Activated B cell treated with CpG ODN at 0.5 μM for 24 hours (primary cell): Measurements from ENCODE around the gene METRNL. TPM values are rescaled to one million over a fixed set of nuclear protein-coding genes. Genes with fewer than 3 reads are reported as not detected.

Experiments used
- ATAC-seq: fragments of 200-7000 bp; cut with Tn5 transposase; one replicate; pipeline ENCODE4 v1.10.0; 2021; ENCODE audit warnings: low read depth, mild to moderate bottlenecking, moderate library complexity
- CTCF ChIA-PET: fragments of 350-600 bp; sonication (Branson Sonifier 250); formaldehyde crosslinking; loops from one replicate; lab custom pipeline; 2021; ENCODE audit warnings: antibody characterized with exemption; lab: Charles Lee
- POLR2A ChIA-PET: fragments of 350-600 bp; sonication (Branson Sonifier 250); formaldehyde crosslinking; loops from one replicate; lab custom pipeline; 2021; ENCODE audit warnings: antibody characterized with exemption; lab: Charles Lee
- DNase-seq: peaks from one replicate; pipeline ENCODE4 v3.0.0; 2022
- H3K27ac Mint-ChIP-seq: one replicate; pipeline ENCODE4 v1.8.0; 2020; ENCODE audit warnings: mixed read lengths
- H3K27me3 Mint-ChIP-seq: one replicate; pipeline ENCODE4 v1.8.0; 2021; ENCODE audit warnings: mixed read lengths
- H3K36me3 Mint-ChIP-seq: one replicate; pipeline ENCODE4 v1.8.0; 2021; ENCODE audit warnings: low read depth, mixed read lengths
- H3K4me1 Mint-ChIP-seq: one replicate; pipeline ENCODE4 v1.8.0; 2021; ENCODE audit warnings: mixed read lengths
- H3K4me3 Mint-ChIP-seq: one replicate; pipeline ENCODE4 v1.8.0; 2020; ENCODE audit warnings: mild to moderate bottlenecking, mixed read lengths
- H3K9me3 Mint-ChIP-seq: one replicate; pipeline ENCODE4 v1.8.0; 2020; ENCODE audit warnings: mixed read lengths
- intact Hi-C: fragments of 100-400 bp; cut with micrococcal nuclease; formaldehyde crosslinking; loops from one replicate; pipeline ENCODE4 v1.15.1; 2024
- total RNA-seq: library from RNA; stranded (reverse); gene quantifications from 2 replicates; pipeline ENCODE4 v1.2.3, GENCODE V29; 2022
- TF ChIP-seq, protein P1 (sequence below): fragments of 200-600 bp; IDR thresholded peaks from one replicate; pipeline ENCODE4 v1.8.0; 2022; ENCODE audit warnings: antibody characterized with exemption, mild to moderate bottlenecking

Gene METRNL
- total RNA-seq, 1 donor from 2014 or later, result 10.7 TPM

DNA sequence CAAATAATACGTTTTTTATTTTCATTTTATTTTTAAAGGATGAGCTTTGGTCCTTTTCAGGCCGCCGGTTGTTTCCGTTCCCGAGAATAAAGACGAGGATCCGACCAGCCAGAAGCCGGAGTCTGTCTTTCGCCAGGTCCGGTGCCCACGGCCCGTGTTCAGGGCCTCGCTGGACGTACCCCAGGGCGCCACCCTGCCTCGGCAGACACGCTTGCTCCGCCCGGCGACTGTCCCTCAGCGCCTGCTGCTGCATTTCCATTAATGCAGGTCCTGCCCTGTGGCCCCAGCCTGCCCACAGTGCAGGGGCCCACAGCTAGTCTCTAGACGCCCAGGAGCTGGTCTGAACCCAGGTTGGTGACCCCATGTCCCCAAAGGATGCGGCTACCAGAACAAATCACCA is 15.6 kb downstream of the METRNL start:
- ChIA-PET POLR2A (no interaction called here), CTCF (no interaction called here)
- Mint-ChIP-seq H3K4me3 (no peak overlapping the region), H3K36me3 (peaks cover 21% of the 10 kb centered on the region), H3K9me3 (no peaks in the 10 kb centered on the region), H3K4me1 (peaks cover 13% of the 10 kb centered on the region), H3K27me3 (no peaks in the 10 kb centered on the region), H3K27ac (no peak overlapping the region)
- intact Hi-C loops, result no loop called here
- ATAC-seq (no peak), DNase-seq (no peak)
- TF ChIP-seq, protein P1, sequence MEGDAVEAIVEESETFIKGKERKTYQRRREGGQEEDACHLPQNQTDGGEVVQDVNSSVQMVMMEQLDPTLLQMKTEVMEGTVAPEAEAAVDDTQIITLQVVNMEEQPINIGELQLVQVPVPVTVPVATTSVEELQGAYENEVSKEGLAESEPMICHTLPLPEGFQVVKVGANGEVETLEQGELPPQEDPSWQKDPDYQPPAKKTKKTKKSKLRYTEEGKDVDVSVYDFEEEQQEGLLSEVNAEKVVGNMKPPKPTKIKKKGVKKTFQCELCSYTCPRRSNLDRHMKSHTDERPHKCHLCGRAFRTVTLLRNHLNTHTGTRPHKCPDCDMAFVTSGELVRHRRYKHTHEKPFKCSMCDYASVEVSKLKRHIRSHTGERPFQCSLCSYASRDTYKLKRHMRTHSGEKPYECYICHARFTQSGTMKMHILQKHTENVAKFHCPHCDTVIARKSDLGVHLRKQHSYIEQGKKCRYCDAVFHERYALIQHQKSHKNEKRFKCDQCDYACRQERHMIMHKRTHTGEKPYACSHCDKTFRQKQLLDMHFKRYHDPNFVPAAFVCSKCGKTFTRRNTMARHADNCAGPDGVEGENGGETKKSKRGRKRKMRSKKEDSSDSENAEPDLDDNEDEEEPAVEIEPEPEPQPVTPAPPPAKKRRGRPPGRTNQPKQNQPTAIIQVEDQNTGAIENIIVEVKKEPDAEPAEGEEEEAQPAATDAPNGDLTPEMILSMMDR, result no peak

DNA sequence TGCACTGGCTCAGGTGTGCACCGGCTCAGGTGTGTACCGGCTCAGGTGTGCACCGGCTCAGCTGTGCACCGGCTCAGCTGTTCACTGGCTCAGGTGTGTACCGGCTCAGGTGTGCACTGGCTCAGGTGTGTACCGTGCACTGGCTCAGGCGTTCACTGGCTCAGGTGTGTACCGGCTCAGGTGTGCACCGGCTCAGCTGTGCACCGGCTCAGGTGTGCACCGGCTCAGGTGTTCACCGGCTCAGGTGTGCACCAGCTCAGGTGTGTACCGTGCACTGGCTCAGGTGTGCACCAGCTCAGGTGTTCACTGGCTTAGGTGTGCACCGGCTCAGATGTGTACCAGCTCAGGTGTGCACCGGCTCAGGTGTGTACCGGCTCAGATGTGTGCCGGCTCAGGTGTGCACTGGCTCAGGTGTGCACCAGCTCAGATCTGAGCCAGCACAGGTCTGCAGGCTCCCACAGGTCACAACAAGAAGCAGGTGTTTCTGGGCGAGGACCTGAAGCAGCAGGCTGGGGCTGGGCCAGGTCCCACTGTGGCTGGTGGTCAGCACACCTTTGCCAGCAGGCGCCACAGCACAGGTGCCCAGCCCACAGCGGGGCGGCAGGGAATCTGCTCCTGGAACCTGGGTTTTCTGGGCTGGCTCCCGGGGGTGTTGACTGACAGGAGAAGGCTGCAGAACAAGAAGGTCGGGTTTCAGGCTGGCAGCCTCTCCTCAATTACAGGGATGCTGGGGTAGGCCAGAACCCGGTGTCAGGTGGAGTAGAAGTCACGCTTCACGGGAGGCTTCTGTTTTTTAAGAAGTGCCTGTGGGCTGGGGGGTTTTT is 17.2 kb downstream of the METRNL start:
- ATAC-seq (no peak), DNase-seq (no peak)
- intact Hi-C loops, result no loop called here
- no peak overlapping the region for H3K4me3 Mint-ChIP-seq
- no peaks in the 10 kb centered on the region for H3K27me3 Mint-ChIP-seq
- POLR2A ChIA-PET, result no interaction called here
- peaks cover 27% of the 10 kb centered on the region for H3K4me1 Mint-ChIP-seq
- CTCF ChIA-PET, result no interaction called here
- peaks cover 19% of the 10 kb centered on the region for H3K36me3 Mint-ChIP-seq
- no peak overlapping the region for H3K27ac Mint-ChIP-seq
- TF ChIP-seq, protein P1, result no peak
- H3K9me3 Mint-ChIP-seq, result no peaks in the 10 kb centered on the region

DNA sequence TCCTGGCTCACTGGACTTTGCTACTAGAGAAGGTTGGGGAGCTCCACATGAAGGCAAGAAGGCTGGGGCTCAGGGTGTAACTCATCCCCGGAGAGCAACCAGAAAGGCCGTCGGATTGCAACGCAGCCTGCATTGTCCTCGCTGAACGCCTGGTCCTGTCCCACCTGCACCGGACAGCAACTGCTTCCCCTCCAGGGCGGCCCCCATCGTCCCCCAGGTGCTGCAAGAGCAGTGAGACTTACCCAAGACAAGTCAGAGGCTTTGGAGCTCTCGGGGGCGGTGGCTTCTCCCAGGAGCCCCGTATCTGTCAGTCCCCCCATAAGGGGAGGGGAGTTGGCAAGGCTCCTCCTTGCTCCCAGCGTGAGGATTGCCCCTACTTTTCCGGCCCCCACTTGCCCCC is 18.4 kb downstream of the METRNL start:
- Mint-ChIP-seq H3K27me3 (no peaks in the 10 kb centered on the region), H3K4me3 (no peak overlapping the region), H3K27ac (no peak overlapping the region), H3K9me3 (no peaks in the 10 kb centered on the region), H3K4me1 (peaks cover 29% of the 10 kb centered on the region), H3K36me3 (peaks cover 19% of the 10 kb centered on the region)
- intact Hi-C loops, result no loop called here
- ATAC-seq (no peak), DNase-seq (no peak)
- ChIA-PET POLR2A (no interaction called here), CTCF (no interaction called here)
- TF ChIP-seq, protein P1, result no peak

DNA sequence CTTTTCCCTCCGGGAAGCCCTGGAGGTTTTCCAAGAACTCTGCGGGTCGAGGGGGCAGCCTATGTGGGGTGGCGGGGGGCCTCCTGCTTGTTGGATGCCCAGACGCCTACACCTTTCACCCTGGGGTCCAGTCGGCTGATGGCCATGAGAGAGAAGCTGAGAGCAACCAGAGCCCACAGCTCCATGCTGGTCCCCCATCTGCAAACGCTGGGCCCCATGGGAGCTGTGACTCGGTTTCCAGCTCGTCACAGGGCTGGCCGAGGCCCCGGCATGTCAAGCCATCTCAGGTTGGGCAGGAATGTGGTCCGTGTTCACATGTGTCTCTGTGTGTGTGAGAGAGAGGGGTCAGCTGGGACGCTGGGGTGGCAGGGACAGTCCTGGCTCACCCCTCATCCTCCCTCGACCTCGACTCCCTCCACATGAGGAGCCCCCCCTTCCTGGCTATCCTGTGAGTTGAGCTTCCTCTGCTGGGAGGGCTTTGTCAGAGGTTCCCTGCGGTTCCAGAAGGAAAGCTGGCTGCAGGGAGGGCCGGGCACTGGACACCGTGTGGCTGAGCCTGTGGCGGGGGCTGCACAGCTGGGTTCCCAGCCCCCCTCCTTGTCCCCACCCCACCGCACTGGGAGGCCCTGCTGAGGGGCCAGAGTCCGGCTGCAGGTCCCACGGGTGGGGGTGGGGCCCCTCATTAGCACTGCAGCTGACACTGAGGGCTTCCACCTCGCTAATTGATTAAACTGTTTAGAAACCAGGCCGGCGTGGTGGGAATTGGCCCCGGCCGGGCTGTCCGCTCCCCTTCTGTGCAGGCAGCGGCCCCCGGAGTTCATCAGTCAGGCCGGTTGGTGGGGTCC is 19.1 kb downstream of the METRNL start:
- no peak overlapping the region for H3K27ac Mint-ChIP-seq
- intact Hi-C loops, result no loop called here
- H3K4me3 Mint-ChIP-seq, result no peak overlapping the region
- H3K4me1 Mint-ChIP-seq, result peaks cover 29% of the 10 kb centered on the region
- ChIA-PET CTCF (no interaction called here), POLR2A (no interaction called here)
- no peaks in the 10 kb centered on the region for H3K27me3 Mint-ChIP-seq
- TF ChIP-seq, protein P1, result no peak
- DNase-seq, result no peak
- no peaks in the 10 kb centered on the region for H3K9me3 Mint-ChIP-seq
- peaks cover 18% of the 10 kb centered on the region for H3K36me3 Mint-ChIP-seq
- no peak for ATAC-seq

DNA sequence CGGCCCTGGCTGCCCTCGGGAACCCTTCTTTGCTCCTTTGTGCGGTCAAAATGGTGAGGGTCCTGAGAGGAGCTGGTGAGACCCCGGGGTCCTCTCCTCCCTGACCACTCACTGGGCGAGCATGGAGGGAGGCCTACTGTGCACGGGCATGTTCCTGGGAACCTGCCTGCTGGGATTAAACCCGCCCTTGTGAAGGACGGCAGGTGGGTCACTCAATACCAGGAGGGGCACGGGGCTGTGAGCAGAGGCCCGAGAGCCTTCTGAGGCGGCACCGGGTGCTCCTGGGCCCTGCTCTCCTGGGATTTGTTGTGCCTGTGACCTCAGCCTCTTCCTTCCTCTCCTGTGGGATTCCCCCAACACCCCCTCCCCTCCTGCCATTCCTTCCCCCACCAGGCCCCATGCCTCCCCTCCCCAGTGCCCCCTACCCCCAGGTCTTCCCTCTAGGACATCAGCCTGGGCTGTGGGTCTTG is 19.7 kb downstream of the METRNL start:
- POLR2A ChIA-PET, result no interaction called here

More for the DNA sequence above, 19.7 kb downstream of the METRNL start:
- peak overlapping the region; percentile 68 for H3K4me3 Mint-ChIP-seq
- TF ChIP-seq, protein P1, result no peak
- DNase-seq (no peak), ATAC-seq (no peak)
- peaks cover 2% of the 10 kb centered on the region for H3K27me3 Mint-ChIP-seq
- no peak overlapping the region for H3K27ac Mint-ChIP-seq
- CTCF ChIA-PET, result no interaction called here
- intact Hi-C loops, result no loop called here
- H3K4me1 Mint-ChIP-seq, result peaks cover 30% of the 10 kb centered on the region
- peaks cover 13% of the 10 kb centered on the region for H3K36me3 Mint-ChIP-seq
- H3K9me3 Mint-ChIP-seq, result no peaks in the 10 kb centered on the region
